Neural cell (in vitro differentiated cells): Measurements from ENCODE around the gene FGF14. TPM values are rescaled to one million over a fixed set of nuclear protein-coding genes. Genes with fewer than 3 reads are reported as not detected.

Experiments
- H2AFZ ChIP-seq: fragments of 200-600, 300-800 bp; sonication (generic), shearing (Covaris generic); 2 replicates; pipeline ENCODE4 v1.6.0; 2014; ENCODE audit warnings: low read depth, mild to moderate bottlenecking, antibody characterized with exemption, low read length, moderate library complexity
- H3F3A ChIP-seq: fragments of 200-600 bp; shearing (Covaris generic); 2 replicates; pipeline ENCODE4 v1.6.1; 2016; ENCODE audit warnings: mild to moderate bottlenecking, moderate library complexity, mixed read lengths, antibody characterized with exemption, low read length; ENCODE audit not compliant: insufficient read depth, poor library complexity, severe bottlenecking
- H3K27ac ChIP-seq: fragments of 200-600, 300-800 bp; sonication (generic), shearing (Covaris generic); 2 replicates; pipeline ENCODE4 v1.5.1; 2014; ENCODE audit warnings: mild to moderate bottlenecking, low read length, moderate library complexity
- H3K27me3 ChIP-seq: fragments of 300-800, 200-600 bp; sonication (generic), shearing (Covaris generic); 2 replicates; pipeline ENCODE4 v1.6.0; 2014; ENCODE audit warnings: mild to moderate bottlenecking, low read depth, low read length, moderate library complexity; ENCODE audit not compliant: insufficient read depth
- H3K36me3 ChIP-seq: fragments of 300-800, 200-600 bp; sonication (generic), shearing (Covaris generic); 2 replicates; pipeline ENCODE4 v1.5.1; 2014; ENCODE audit warnings: mild to moderate bottlenecking, antibody characterized with exemption, low read length, moderate library complexity; ENCODE audit not compliant: insufficient read depth
- H3K4me2 ChIP-seq: fragments of 300-800, 200-600 bp; sonication (generic), shearing (Covaris generic); 2 replicates; pipeline ENCODE4 v1.6.0; 2014; ENCODE audit warnings: mild to moderate bottlenecking, low read length
- H3K4me3 ChIP-seq: fragments of 300-800, 200-600 bp; sonication (generic), shearing (Covaris generic); 2 replicates; pipeline ENCODE4 v1.5.1; 2014; ENCODE audit warnings: mild to moderate bottlenecking, low read length, moderate library complexity
- H3K79me2 ChIP-seq: fragments of 200-600 bp; shearing (Covaris generic); replicated peaks from 2 replicates; pipeline ENCODE4 v1.6.0; 2014; ENCODE audit warnings: mild to moderate bottlenecking, low read length, moderate library complexity; ENCODE audit not compliant: insufficient read depth
- H3K9ac ChIP-seq: fragments of 300-800, 200-600 bp; sonication (generic), shearing (Covaris generic); 2 replicates; pipeline ENCODE4 v1.6.1; 2016; ENCODE audit warnings: mild to moderate bottlenecking, low read length, mixed read lengths
- H3K9me2 ChIP-seq: fragments of 200-600 bp; shearing (Covaris generic); 2 replicates; pipeline ENCODE4 v1.6.1; 2016; ENCODE audit warnings: mild to moderate bottlenecking, low read length, mixed read lengths; ENCODE audit not compliant: insufficient read depth
- H3K9me3 ChIP-seq: fragments of 200-600, 300-800 bp; sonication (generic), shearing (Covaris generic); 2 replicates; pipeline ENCODE4 v1.6.1; 2016; ENCODE audit warnings: mild to moderate bottlenecking, mixed run types, low read length, moderate library complexity, mixed read lengths
- H4K20me1 ChIP-seq: fragments of 200-600 bp; shearing (Covaris generic); 2 replicates; pipeline ENCODE4 v1.6.1; 2016; ENCODE audit warnings: mild to moderate bottlenecking, mixed run types; ENCODE audit not compliant: insufficient read depth
- EP300 ChIP-seq: fragments of 450-650 bp; conservative IDR thresholded peaks from 2 replicates; pipeline ENCODE4 v1.6.1; 2014; ENCODE audit warnings: antibody characterized with exemption, mild to moderate bottlenecking, moderate library complexity; ENCODE audit not compliant: poor library complexity, severe bottlenecking
- EZH2 ChIP-seq: fragments of 200-600, 300-800 bp; shearing (Covaris generic), sonication (generic); IDR thresholded peaks from 2 replicates; pipeline ENCODE4 v1.6.1; 2014; ENCODE audit warnings: antibody characterized with exemption, low read length, borderline replicate concordance, mild to moderate bottlenecking; ENCODE audit not compliant: insufficient read depth, poor library complexity, severe bottlenecking
- MXI1 ChIP-seq: fragments of 450-650 bp; conservative IDR thresholded peaks from 2 replicates; pipeline ENCODE4 v1.6.1; 2014; ENCODE audit warnings: antibody characterized with exemption, mild to moderate bottlenecking; ENCODE audit not compliant: poor library complexity, severe bottlenecking
- POLR2AphosphoS5 ChIP-seq: IDR thresholded peaks from 2 replicates; pipeline ENCODE4 v1.6.1; 2012
- RAD21 ChIP-seq: fragments of 450-650 bp; conservative IDR thresholded peaks from 2 replicates; pipeline ENCODE4 v1.6.1; 2014; ENCODE audit warnings: antibody characterized with exemption, mild to moderate bottlenecking, moderate library complexity
- SMC3 ChIP-seq: fragments of 450-650 bp; conservative IDR thresholded peaks from 2 replicates; pipeline ENCODE4 v1.6.1; 2014; ENCODE audit warnings: antibody characterized with exemption, mild to moderate bottlenecking, moderate library complexity; ENCODE audit not compliant: poor library complexity
- TAF1 ChIP-seq: IDR thresholded peaks from 2 replicates; pipeline ENCODE4 v1.6.1; 2012; ENCODE audit warnings: low read depth
- polyA plus RNA-seq: library from polyadenylated mRNA; depleted of rRNA; stranded (reverse); fragments of >200 nt; gene quantifications from 2 replicates; pipeline ENCODE4 v1.2.3, GENCODE V29; 2014
- TF ChIP-seq, protein P1 (sequence below): fragments of 450-650 bp; IDR thresholded peaks from 2 replicates; pipeline ENCODE4 v1.5.1; 2014; ENCODE audit warnings: antibody characterized with exemption, mild to moderate bottlenecking, moderate library complexity; ENCODE audit not compliant: poor library complexity, severe bottlenecking
- TF ChIP-seq, protein P2 (sequence below): IDR thresholded peaks from 2 replicates; pipeline ENCODE4 v1.6.1; 2012; ENCODE audit warnings: borderline replicate concordance

The FGF14 gene
- polyA plus RNA-seq, 1 donor from 2014 or later, result 36.4 TPM

DNA sequence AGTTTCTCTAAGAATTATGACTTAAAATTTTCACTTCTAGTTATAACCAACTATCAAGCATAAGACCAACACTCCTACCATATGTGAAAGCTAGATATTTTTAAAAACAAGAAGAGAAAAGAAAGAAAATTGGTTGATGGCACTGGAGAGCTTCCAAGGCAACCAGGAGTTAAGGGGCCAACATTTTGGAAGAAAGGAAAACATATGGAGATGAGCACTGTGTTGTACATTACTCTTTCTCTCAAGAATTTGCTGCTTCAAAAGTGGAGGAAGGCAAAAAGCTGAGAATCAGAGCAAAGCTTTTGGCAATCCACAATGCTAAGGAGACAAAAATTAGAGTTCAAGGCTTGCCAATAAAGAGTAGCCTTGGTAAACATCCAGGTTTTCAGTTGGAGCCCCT, 503.2 kb downstream of the FGF14 start:
- no peaks in the 10 kb centered on the region for H3K36me3 ChIP-seq

DNA sequence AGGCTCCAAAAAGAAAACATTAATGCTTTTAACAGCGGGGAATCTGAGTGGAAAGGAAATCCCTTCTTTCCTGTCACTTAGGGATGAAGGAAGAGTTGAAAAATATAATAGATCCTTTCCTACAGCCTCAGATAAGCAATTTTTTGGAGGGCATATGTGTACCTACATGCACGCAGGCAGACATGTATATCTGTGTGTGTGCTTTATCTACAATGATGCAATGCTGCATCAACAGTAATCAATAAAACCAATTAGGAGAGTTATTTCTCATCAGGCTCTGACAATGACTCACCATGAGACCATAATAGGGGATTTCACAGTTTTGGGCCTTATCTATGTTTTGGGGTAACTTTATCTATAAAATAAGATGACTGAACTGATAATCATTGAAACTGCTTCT, 505.3 kb downstream of the FGF14 start:
- no peak overlapping the region for H3K27ac ChIP-seq
- H3K9me2 ChIP-seq, result no peaks in the 10 kb centered on the region
- H3K9me3 ChIP-seq, result no peaks in the 10 kb centered on the region
- TF ChIP-seq EZH2 (no peak), TAF1 (no peak), POLR2AphosphoS5 (no peak)
- TF ChIP-seq, protein P1, sequence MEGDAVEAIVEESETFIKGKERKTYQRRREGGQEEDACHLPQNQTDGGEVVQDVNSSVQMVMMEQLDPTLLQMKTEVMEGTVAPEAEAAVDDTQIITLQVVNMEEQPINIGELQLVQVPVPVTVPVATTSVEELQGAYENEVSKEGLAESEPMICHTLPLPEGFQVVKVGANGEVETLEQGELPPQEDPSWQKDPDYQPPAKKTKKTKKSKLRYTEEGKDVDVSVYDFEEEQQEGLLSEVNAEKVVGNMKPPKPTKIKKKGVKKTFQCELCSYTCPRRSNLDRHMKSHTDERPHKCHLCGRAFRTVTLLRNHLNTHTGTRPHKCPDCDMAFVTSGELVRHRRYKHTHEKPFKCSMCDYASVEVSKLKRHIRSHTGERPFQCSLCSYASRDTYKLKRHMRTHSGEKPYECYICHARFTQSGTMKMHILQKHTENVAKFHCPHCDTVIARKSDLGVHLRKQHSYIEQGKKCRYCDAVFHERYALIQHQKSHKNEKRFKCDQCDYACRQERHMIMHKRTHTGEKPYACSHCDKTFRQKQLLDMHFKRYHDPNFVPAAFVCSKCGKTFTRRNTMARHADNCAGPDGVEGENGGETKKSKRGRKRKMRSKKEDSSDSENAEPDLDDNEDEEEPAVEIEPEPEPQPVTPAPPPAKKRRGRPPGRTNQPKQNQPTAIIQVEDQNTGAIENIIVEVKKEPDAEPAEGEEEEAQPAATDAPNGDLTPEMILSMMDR, result no peak
- TF ChIP-seq, protein P2, sequence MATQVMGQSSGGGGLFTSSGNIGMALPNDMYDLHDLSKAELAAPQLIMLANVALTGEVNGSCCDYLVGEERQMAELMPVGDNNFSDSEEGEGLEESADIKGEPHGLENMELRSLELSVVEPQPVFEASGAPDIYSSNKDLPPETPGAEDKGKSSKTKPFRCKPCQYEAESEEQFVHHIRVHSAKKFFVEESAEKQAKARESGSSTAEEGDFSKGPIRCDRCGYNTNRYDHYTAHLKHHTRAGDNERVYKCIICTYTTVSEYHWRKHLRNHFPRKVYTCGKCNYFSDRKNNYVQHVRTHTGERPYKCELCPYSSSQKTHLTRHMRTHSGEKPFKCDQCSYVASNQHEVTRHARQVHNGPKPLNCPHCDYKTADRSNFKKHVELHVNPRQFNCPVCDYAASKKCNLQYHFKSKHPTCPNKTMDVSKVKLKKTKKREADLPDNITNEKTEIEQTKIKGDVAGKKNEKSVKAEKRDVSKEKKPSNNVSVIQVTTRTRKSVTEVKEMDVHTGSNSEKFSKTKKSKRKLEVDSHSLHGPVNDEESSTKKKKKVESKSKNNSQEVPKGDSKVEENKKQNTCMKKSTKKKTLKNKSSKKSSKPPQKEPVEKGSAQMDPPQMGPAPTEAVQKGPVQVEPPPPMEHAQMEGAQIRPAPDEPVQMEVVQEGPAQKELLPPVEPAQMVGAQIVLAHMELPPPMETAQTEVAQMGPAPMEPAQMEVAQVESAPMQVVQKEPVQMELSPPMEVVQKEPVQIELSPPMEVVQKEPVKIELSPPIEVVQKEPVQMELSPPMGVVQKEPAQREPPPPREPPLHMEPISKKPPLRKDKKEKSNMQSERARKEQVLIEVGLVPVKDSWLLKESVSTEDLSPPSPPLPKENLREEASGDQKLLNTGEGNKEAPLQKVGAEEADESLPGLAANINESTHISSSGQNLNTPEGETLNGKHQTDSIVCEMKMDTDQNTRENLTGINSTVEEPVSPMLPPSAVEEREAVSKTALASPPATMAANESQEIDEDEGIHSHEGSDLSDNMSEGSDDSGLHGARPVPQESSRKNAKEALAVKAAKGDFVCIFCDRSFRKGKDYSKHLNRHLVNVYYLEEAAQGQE, result no peak
- peaks cover 5% of the 10 kb centered on the region for H3K79me2 ChIP-seq
- no peaks in the 10 kb centered on the region for H3K36me3 ChIP-seq
- no peak overlapping the region for H3K4me3 ChIP-seq
- H3K4me2 ChIP-seq, result no peak overlapping the region
- H3F3A ChIP-seq, result no peaks in the 10 kb centered on the region
- H3K27me3 ChIP-seq, result no peaks in the 10 kb centered on the region
- no peak overlapping the region for H2AFZ ChIP-seq
- no peaks in the 10 kb centered on the region for H4K20me1 ChIP-seq
- H3K9ac ChIP-seq, result no peak overlapping the region

More for the DNA sequence above, 503.2 kb downstream of the FGF14 start:
- no peaks in the 10 kb centered on the region for H3K9me3 ChIP-seq
- H3K9ac ChIP-seq, result no peak overlapping the region
- no peaks in the 10 kb centered on the region for H3K9me2 ChIP-seq
- H3K4me2 ChIP-seq, result no peak overlapping the region
- H3K27me3 ChIP-seq, result no peaks in the 10 kb centered on the region
- no peak overlapping the region for H2AFZ ChIP-seq
- no peak overlapping the region for H3K27ac ChIP-seq
- no peaks in the 10 kb centered on the region for H3F3A ChIP-seq
- H3K4me3 ChIP-seq, result no peak overlapping the region
- peaks cover 5% of the 10 kb centered on the region for H3K79me2 ChIP-seq
- H4K20me1 ChIP-seq, result no peaks in the 10 kb centered on the region
- TF ChIP-seq MXI1 (no peak), POLR2AphosphoS5 (no peak), EP300 (no peak), EZH2 (no peak), SMC3 (no peak), TAF1 (no peak), RAD21 (no peak)
- TF ChIP-seq, protein P2, result no peak
- TF ChIP-seq, protein P1, result no peak
